ENCODE data around the gene FAM193B. TPM values are rescaled to one million over a fixed set of nuclear protein-coding genes. Genes with fewer than 3 reads are reported as not detected.

The FAM193B gene
- total and polyA plus RNA-seq, 2 of the 13 experiments (the other 11 are each of a cell fraction or from before 2014, with no cell fraction given), result 21.2 to 40.9 TPM

DNA sequence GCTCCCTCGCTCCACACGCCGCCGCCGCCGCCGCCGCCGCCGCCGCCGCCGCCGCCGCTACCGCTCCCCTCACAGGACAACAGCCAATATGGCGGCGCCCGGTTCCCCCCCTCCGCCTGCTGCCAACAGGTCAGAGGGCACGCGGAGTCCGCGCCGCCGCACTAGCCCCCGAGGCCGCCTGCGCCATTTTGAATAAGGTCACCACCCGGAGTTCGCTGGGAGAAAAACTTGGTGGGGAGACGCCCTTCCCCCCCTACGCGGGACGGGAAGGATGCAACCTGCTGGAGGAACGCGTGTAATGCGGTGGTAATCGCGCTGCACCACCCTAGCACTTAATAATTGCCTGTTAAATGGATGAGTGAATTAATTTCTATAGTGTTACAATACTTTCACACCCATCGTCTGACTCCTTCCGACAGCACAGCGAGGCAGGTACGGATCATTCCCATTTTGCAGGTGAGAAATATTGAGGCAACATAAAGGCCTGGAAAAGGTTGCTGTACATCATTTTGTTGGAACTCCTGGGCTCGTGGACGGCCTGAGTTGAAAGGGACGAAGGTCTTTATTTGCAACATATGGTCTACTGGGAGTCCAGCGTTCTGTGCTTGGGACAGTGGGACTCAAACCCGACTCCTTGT, at the start of gene FAM193B (continued):
- TF ChIP-seq ZNF280D (CRISPR knock-in tag; IDR thresholded peaks at IDR 0.05) (no peak), GABPA (IDR thresholded peaks at IDR 0.05; ENCODE audit: low read depth, low read length) (no peak), GABPA (CRISPR knock-in tag; IDR thresholded peaks at IDR 0.05; ENCODE audit: low read depth) (peak; percentile 68), ZNF335 (CRISPR knock-in tag; IDR thresholded peaks at IDR 0.05) (no peak), TAF1 (CRISPR knock-in tag; IDR thresholded peaks at IDR 0.05) (0 out of 2 replicates have a peak, but pooled peaks have one; percentile 19), NR0B2 (CRISPR knock-in tag; IDR thresholded peaks at IDR 0.05) (no peak; the same call in 1 of the 2 replicates), NFE2L1 (CRISPR knock-in tag; IDR thresholded peaks at IDR 0.05; ENCODE audit: borderline replicate concordance) (no peak), KAT8 (CRISPR knock-in tag; IDR thresholded peaks at IDR 0.05) (peak; percentile 81), TEAD2 (CRISPR knock-in tag; IDR thresholded peaks at IDR 0.05) (no peak), ZNF282 (IDR thresholded peaks at IDR 0.05; ENCODE audit: partially characterized antibody) (no peak), HIC2 (CRISPR knock-in tag; IDR thresholded peaks at IDR 0.05; ENCODE audit: low read depth) (no peak), ZMAT5 (CRISPR knock-in tag; IDR thresholded peaks at IDR 0.05; ENCODE audit: borderline replicate concordance, low read depth) (no peak), JUNB (CRISPR knock-in tag; IDR thresholded peaks at IDR 0.05; ENCODE audit: borderline replicate concordance) (no peak), NFE2 (CRISPR knock-in tag; IDR thresholded peaks at IDR 0.05) (no peak), ZZZ3 (CRISPR knock-in tag; IDR thresholded peaks at IDR 0.05; ENCODE audit: borderline replicate concordance) (no peak), ZBTB20 (CRISPR knock-in tag; IDR thresholded peaks at IDR 0.05; ENCODE audit: borderline replicate concordance, low read depth) (no peak), CREB1 (IDR thresholded peaks at IDR 0.05) (no peak), CREB1 (CRISPR knock-in tag; IDR thresholded peaks at IDR 0.05) (peak; percentile 59)
- TF ChIP-seq, protein P1, sequence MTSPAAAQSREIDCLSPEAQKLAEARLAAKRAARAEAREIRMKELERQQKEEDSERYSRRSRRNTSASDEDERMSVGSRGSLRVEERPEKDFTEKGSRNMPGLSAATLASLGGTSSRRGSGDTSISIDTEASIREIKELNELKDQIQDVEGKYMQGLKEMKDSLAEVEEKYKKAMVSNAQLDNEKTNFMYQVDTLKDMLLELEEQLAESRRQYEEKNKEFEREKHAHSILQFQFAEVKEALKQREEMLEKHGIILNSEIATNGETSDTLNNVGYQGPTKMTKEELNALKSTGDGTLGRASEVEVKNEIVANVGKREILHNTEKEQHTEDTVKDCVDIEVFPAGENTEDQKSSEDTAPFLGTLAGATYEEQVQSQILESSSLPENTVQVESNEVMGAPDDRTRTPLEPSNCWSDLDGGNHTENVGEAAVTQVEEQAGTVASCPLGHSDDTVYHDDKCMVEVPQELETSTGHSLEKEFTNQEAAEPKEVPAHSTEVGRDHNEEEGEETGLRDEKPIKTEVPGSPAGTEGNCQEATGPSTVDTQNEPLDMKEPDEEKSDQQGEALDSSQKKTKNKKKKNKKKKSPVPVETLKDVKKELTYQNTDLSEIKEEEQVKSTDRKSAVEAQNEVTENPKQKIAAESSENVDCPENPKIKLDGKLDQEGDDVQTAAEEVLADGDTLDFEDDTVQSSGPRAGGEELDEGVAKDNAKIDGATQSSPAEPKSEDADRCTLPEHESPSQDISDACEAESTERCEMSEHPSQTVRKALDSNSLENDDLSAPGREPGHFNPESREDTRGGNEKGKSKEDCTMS (CRISPR knock-in tag; conservative IDR thresholded peaks at IDR 0.05), result no peak
- TF ChIP-seq, protein P2, sequence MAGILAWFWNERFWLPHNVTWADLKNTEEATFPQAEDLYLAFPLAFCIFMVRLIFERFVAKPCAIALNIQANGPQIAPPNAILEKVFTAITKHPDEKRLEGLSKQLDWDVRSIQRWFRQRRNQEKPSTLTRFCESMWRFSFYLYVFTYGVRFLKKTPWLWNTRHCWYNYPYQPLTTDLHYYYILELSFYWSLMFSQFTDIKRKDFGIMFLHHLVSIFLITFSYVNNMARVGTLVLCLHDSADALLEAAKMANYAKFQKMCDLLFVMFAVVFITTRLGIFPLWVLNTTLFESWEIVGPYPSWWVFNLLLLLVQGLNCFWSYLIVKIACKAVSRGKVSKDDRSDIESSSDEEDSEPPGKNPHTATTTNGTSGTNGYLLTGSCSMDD (CRISPR knock-in tag; IDR thresholded peaks at IDR 0.05), result no peak
- TF ChIP-seq, protein P3, sequence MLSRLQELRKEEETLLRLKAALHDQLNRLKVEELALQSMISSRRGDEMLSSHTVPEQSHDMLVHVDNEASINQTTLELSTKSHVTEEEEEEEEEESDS (CRISPR knock-in tag; IDR thresholded peaks at IDR 0.05; ENCODE audit: borderline replicate concordance), result no peak
